Measurements from ENCODE around the gene LGALS13. TPM values are rescaled to one million over a fixed set of nuclear protein-coding genes. Genes with fewer than 3 reads are reported as not detected.
"Not testable (repeated sequence)": the region's sequence is repeated elsewhere in the genome, so short reads cannot be mapped to it uniquely, and the experiment has no call there.

The LGALS13 gene
- total RNA-seq, 1 donor from 2014 or later = not detected

- no peak for DNase-seq (ENCODE audit: low spot score)
- intact Hi-C loops (cut with DNase I) = no loop called here
These were observed 5.2 kb downstream of the LGALS13 start for GRCh38 chr19:39607561-39607960.

- no peak for DNase-seq (ENCODE audit: low spot score)
- intact Hi-C loops (cut with DNase I) = no loop called here
These were observed 11.3 kb downstream of the LGALS13 start for GRCh38 chr19:39613597-39613996.

DNA sequence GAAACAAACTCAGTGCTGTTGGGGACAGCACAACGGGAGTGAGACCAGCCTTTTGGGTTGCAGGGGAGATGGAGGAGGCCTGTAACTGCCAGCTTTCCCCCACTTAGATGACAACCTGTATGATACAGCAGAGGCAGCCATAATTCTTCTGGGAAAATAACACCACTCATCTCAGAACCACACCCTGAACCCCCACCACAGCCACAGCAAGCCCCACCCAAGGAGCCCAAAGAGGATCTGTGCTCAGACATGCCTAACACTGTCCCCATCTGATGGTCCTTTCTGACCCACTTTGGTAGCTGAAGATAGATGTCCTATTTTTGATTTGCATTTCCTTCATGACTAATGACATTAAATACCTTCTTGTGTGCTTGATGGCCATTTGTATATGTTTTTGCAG, 15.4 kb downstream of the LGALS13 start:
- DNase-seq (ENCODE audit: low spot score) = no peak
- intact Hi-C loops (cut with DNase I) = no loop called here

GRCh38 chr19:39623946-39624345, 21.6 kb downstream of the LGALS13 start:
- no peak for DNase-seq (ENCODE audit: low spot score)
- intact Hi-C loops (cut with DNase I) = no loop called here

GRCh38 chr19:39627631-39628030, 25.3 kb downstream of the LGALS13 start:
- DNase-seq (ENCODE audit: low spot score); intact Hi-C loops (cut with DNase I): not testable (repeated sequence)

DNA sequence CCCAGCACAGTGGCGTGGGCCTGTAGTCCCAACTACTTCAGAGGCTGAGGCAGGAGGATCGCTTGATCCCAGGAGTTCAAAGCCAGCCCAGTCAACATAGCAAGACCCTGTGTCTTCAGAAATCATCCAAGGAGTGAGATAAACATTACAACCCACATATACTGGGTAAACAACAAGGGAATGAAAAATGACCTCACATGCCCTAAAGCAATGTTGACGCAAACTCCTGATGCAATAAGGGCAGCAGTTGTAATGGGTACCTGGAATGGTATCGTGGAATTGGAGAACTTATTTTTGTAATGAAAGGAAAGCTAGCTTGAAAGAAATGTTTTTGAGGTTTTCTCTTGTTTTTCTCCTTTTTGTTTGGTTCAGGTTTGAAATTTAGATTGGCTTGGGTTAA, 28.9 kb downstream of the LGALS13 start:
- intact Hi-C loops (cut with DNase I) = no loop called here
- DNase-seq (ENCODE audit: low spot score) = no peak

DNA sequence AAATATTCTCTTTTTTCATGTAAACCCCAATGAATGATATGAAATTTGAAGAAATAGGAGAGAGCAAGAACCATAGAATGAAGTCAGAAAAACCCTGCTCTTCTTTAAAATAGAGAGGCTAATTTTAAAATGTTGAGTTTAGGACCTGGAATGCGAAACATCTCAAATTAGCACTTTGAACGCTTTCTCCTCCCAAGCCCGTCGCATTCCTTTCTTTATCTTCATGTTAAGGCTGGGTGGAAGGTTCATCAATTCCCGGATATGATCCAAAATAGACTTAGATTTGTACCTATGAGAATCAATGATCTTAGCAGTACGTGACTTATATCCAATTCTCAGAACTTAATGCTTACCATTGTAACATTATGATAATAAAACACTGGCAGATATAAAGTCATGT, 29.3 kb downstream of the LGALS13 start:
- DNase-seq (ENCODE audit: low spot score) = no peak
- intact Hi-C loops (cut with DNase I) = no loop called here

- DNase-seq (ENCODE audit: low spot score) = no peak
- intact Hi-C loops (cut with DNase I) = no loop called here
These were observed 35.6 kb downstream of the LGALS13 start for GRCh38 chr19:39637891-39638290.

GRCh38 chr19:39641773-39642172, 39.4 kb downstream of the LGALS13 start:
- DNase-seq (ENCODE audit: low spot score) = no peak
- intact Hi-C loops (cut with DNase I) = no loop called here

- intact Hi-C loops (cut with DNase I) = no loop called here
- no peak for DNase-seq (ENCODE audit: low spot score)
These were observed 41.3 kb downstream of the LGALS13 start for GRCh38 chr19:39643591-39643990.

GRCh38 chr19:39645800-39646411, 43.6 kb downstream of the LGALS13 start:
- DNase-seq (ENCODE audit: low spot score) = no peak
- intact Hi-C loops (cut with DNase I) = no loop called here

GRCh38 chr19:39647918-39648317, 45.6 kb downstream of the LGALS13 start:
- intact Hi-C loops (cut with DNase I) = no loop called here
- no peak for DNase-seq (ENCODE audit: low spot score)

DNA sequence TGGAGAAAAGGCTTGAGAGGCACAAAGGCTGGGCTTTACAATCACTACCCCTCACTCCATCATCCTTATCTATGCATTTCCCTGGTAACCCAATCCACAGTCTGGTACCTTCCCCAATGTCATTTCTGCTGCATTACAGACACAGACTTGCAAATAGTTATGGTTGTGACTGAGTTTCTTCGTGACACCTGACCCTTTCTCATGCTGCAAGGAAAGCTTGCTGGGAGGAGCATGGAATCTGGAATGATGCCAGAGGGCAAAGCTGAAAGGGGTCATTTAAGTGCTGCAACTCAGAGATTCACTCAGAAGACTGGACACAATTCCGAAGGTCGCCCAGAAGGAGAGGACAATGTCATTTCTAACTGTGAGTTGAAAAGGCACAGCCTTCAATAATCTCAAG, 53.3 kb downstream of the LGALS13 start, which contains the start of gene LGALS16:
LGALS16 (plus strand) TSS at position 301 of the 400 bp plus-strand sequence; CDS start at position 350, 49 bp downstream.
- no peak for DNase-seq (ENCODE audit: low spot score)
- intact Hi-C loops (cut with DNase I) = no loop called here

Other genes starting within 250 kb of the LGALS13 start
- gene PAF1, start 211.4 kb upstream of the LGALS13 start, total RNA-seq = 38.0 TPM
- gene MED29, start 211.1 kb upstream of the LGALS13 start, total RNA-seq = 26.3 TPM
- 53.0 TPM for gene ZFP36, start 195.7 kb upstream of the LGALS13 start, total RNA-seq
- gene PLEKHG2, start 189.9 kb upstream of the LGALS13 start, total RNA-seq = 25.1 TPM
- 1,084 TPM for gene RPS16, start 166.6 kb upstream of the LGALS13 start, total RNA-seq
- 79.9 TPM for gene SUPT5H, start 156.9 kb upstream of the LGALS13 start, total RNA-seq
- 62.0 TPM for gene TIMM50, start 121.7 kb upstream of the LGALS13 start, total RNA-seq
- gene DLL3, start 103.6 kb upstream of the LGALS13 start, total RNA-seq = not detected
- gene SELENOV, start 87.4 kb upstream of the LGALS13 start, total RNA-seq = not detected
- 2.8 TPM for gene EID2B, start 69.7 kb upstream of the LGALS13 start, total RNA-seq
- gene EID2, start 62.4 kb upstream of the LGALS13 start, total RNA-seq = 11.4 TPM
- not detected for gene LGALS16, start 53.4 kb downstream of the LGALS13 start, total RNA-seq
- not detected for gene LGALS14, start 102.0 kb downstream of the LGALS13 start, total RNA-seq
- gene CLC, start 135.5 kb downstream of the LGALS13 start, total RNA-seq = 0.94 TPM
- gene LEUTX, start 176.3 kb downstream of the LGALS13 start, total RNA-seq = not detected
- gene DYRK1B, start 231.6 kb downstream of the LGALS13 start, total RNA-seq = 31.2 TPM
- gene FBL, start 243.9 kb downstream of the LGALS13 start, total RNA-seq = 64.8 TPM

Measured in cardiac septum (tissue), 1 donor.